KMS-11 (cell line): ENCODE measurements around the gene GSG1L2.

ENCODE experiments used
- H2AFZ ChIP-seq: fragments of 200-600 bp; sonication (generic); 2 replicates; pipeline ENCODE4 v1.6.1; 2016; ENCODE audit warnings: antibody characterized with exemption, mixed run types, low read depth
- H3K27ac ChIP-seq: fragments of 200-600 bp; sonication (generic); 2 replicates; pipeline ENCODE4 v1.6.1; 2016; ENCODE audit warnings: mild to moderate bottlenecking, mixed run types
- H3K27me3 ChIP-seq: fragments of 200-600 bp; sonication (generic); 2 replicates; pipeline ENCODE4 v1.6.1; 2017; ENCODE audit warnings: mild to moderate bottlenecking, low read depth, mixed run types, moderate library complexity; ENCODE audit not compliant: insufficient read depth
- H3K36me3 ChIP-seq: fragments of 200-600 bp; sonication (generic); 2 replicates; pipeline ENCODE4 v1.6.1; 2017; ENCODE audit warnings: mild to moderate bottlenecking, mixed run types; ENCODE audit not compliant: insufficient read depth
- H3K4me1 ChIP-seq: fragments of 200-600 bp; sonication (generic); 2 replicates; pipeline ENCODE4 v1.6.1; 2016; ENCODE audit warnings: mild to moderate bottlenecking, low read depth, mixed run types; ENCODE audit not compliant: poor library complexity, severe bottlenecking
- H3K4me2 ChIP-seq: fragments of 200-600 bp; sonication (generic); 2 replicates; pipeline ENCODE4 v1.7.0; 2016; ENCODE audit warnings: mild to moderate bottlenecking, mixed run types
- H3K4me3 ChIP-seq: fragments of 200-600 bp; sonication (generic); IDR thresholded peaks from 2 replicates; pipeline ENCODE4 v1.6.1; 2017; ENCODE audit warnings: low read depth, low read length, mixed read lengths; ENCODE audit not compliant: insufficient read depth
- H3K79me2 ChIP-seq: fragments of 200-600 bp; sonication (generic); 2 replicates; pipeline ENCODE4 v1.6.1; 2016; ENCODE audit warnings: low read depth, mixed run types; ENCODE audit not compliant: insufficient read depth
- H3K9ac ChIP-seq: fragments of 200-600 bp; sonication (generic); 2 replicates; pipeline ENCODE4 v1.6.1; 2016; ENCODE audit warnings: mild to moderate bottlenecking, mixed run types
- H4K20me1 ChIP-seq: fragments of 200-600 bp; sonication (generic); 2 replicates; pipeline ENCODE4 v1.6.1; 2016; ENCODE audit warnings: mild to moderate bottlenecking, mixed run types; ENCODE audit not compliant: insufficient read depth
- TF ChIP-seq, protein P1 (sequence below): fragments of 200-600 bp; sonication (generic); conservative IDR thresholded peaks from 2 replicates; pipeline ENCODE4 v1.6.1; 2017; ENCODE audit warnings: low read depth, mild to moderate bottlenecking, antibody characterized with exemption, low read length, moderate library complexity, mixed read lengths

Gene GSG1L2

DNA sequence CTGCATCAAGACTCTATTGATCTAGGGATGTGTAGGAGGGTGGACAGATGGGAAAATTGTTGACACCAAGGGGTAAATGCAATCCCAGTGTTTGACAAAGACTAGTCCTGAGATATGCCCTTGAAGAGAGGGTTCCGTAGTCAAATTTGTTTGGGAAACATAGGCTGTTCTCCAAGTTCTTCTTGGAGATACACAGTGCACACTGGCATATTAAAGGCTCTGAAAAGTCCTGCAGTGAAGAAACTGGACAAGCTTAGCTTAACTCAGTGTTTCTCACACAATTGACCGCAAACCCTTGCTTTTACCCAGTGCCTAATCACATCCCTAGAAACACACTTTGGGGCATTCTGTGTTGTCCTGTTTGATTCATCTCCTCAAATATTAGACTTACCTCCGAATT lies 41.3 kb downstream of the GSG1L2 start:
- Histone ChIP-seq H3K4me1 (no peaks in the 10 kb centered on the region), H3K27ac (no peak overlapping the region), H3K27me3 (no peaks in the 10 kb centered on the region), H3K36me3 (no peaks in the 10 kb centered on the region), H3K4me3 (no peak overlapping the region), H3K4me2 (no peak overlapping the region), H2AFZ (no peak overlapping the region), H3K79me2 (no peaks in the 10 kb centered on the region), H4K20me1 (no peaks in the 10 kb centered on the region), H3K9ac (no peak overlapping the region)
- TF ChIP-seq, protein P1, sequence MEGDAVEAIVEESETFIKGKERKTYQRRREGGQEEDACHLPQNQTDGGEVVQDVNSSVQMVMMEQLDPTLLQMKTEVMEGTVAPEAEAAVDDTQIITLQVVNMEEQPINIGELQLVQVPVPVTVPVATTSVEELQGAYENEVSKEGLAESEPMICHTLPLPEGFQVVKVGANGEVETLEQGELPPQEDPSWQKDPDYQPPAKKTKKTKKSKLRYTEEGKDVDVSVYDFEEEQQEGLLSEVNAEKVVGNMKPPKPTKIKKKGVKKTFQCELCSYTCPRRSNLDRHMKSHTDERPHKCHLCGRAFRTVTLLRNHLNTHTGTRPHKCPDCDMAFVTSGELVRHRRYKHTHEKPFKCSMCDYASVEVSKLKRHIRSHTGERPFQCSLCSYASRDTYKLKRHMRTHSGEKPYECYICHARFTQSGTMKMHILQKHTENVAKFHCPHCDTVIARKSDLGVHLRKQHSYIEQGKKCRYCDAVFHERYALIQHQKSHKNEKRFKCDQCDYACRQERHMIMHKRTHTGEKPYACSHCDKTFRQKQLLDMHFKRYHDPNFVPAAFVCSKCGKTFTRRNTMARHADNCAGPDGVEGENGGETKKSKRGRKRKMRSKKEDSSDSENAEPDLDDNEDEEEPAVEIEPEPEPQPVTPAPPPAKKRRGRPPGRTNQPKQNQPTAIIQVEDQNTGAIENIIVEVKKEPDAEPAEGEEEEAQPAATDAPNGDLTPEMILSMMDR, result no peak

DNA sequence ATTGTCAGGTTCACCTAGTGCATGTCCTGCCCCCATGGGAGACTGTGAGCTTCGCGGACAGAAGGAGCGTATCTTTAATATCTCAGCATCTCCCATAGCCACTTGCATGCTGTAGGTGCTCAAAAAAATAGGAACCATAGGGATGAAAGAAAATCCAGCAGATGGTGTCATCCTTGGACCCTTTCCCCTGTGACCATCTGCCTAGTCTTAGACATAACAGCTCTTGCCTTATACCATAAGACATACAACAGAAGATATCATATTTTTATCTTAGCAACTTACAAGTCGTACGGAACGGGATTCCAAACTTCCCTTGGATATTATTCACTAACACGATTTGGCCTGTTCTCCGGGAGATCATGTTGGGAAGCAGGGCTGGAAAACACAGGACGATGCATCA lies 45.0 kb downstream of the GSG1L2 start:
- H2AFZ ChIP-seq, result no peak overlapping the region
- no peaks in the 10 kb centered on the region for H3K79me2 ChIP-seq
- no peak overlapping the region for H3K27ac ChIP-seq
- H3K9ac ChIP-seq, result no peak overlapping the region
- no peaks in the 10 kb centered on the region for H3K27me3 ChIP-seq
- H3K4me1 ChIP-seq, result no peaks in the 10 kb centered on the region
- H3K36me3 ChIP-seq, result no peaks in the 10 kb centered on the region
- H4K20me1 ChIP-seq, result no peaks in the 10 kb centered on the region
- no peak overlapping the region for H3K4me2 ChIP-seq
- TF ChIP-seq, protein P1, result no peak
- H3K4me3 ChIP-seq, result no peak overlapping the region

DNA sequence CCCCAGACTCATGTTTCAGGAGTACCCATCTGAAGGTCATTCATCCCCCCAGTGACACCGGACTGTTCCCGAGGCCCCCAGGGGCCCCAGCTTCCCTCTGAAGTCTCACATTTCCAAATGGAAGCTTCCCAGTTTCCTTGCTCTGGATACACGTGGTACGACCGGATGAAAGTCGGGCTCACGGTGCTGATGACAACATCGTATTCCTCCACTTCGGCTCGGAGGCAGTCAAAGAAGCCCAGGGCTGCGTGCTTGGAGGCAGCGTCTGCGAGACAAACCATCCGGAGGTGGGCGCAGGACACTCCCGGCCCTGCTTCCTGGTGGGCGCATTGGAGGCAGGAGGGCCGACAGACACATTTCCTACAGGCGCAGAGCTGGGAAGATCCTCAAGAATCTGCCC lies 49.2 kb downstream of the GSG1L2 start:
- Histone ChIP-seq H3K4me1 (no peaks in the 10 kb centered on the region), H3K4me2 (no peak overlapping the region), H3K27me3 (no peaks in the 10 kb centered on the region), H4K20me1 (no peaks in the 10 kb centered on the region), H3K27ac (no peak overlapping the region), H3K36me3 (no peaks in the 10 kb centered on the region), H3K4me3 (no peak overlapping the region), H2AFZ (no peak overlapping the region), H3K79me2 (no peaks in the 10 kb centered on the region), H3K9ac (no peak overlapping the region)
- TF ChIP-seq, protein P1, result no peak

DNA sequence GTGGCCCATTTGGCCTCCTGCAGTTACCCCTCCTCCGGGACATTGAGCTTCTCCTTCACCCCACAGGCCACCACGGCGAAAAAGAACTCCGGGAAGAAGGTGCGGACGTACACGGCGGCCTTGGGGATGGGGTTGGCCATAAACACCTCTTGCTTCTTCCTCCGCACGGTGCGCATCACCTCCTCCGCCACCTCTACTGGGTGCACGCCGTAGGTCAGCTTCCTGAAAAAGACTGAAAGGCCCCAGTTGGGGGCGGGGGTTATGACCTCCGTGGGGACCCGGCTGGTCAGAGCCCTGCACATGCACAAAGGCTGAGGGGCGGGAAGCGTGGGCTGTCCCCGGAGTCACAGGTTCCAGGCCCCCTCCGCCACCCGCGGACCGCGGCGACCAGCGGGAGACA lies 50.4 kb downstream of the GSG1L2 start:
- Histone ChIP-seq H4K20me1 (no peaks in the 10 kb centered on the region), H2AFZ (no peak overlapping the region), H3K27ac (no peak overlapping the region), H3K79me2 (no peaks in the 10 kb centered on the region), H3K4me1 (no peaks in the 10 kb centered on the region), H3K4me2 (no peak overlapping the region), H3K4me3 (no peak overlapping the region), H3K27me3 (no peaks in the 10 kb centered on the region), H3K9ac (no peak overlapping the region), H3K36me3 (no peaks in the 10 kb centered on the region)
- TF ChIP-seq, protein P1, result no peak
